HUDEP-2 (cell line): Measurements from ENCODE around the gene IGFL4.

Experiments
- DNase-seq, 76 experiments: peaks; one replicate each; lab custom pipeline; 2025; ENCODE audit not compliant: unreplicated experiment in 76 of 76; lab: John Stamatoyannopoulos, UW

The IGFL4 gene

GRCh38 chr19:45995715-45996385 is 45.0 kb downstream of the IGFL4 start:
- peak in 24 of 76 experiments; percentile 7 to 64 (median 36) for DNase-seq

- peak in 75 of 76 experiments; percentile 88 to 100 (median 100) for DNase-seq
Observed at GRCh38 chr19:45994998-45995714, 45.6 kb downstream of the IGFL4 start, which contains the start of gene CCDC61. CCDC61 (plus strand) TSS chr19:45995467; CDS start chr19:46003019, 7,552 bp downstream.

- DNase-seq: peak in 1 of 76 experiments; percentile 43
Observed at GRCh38 chr19:45994456-45994997, 46.3 kb downstream of the IGFL4 start.

DNA sequence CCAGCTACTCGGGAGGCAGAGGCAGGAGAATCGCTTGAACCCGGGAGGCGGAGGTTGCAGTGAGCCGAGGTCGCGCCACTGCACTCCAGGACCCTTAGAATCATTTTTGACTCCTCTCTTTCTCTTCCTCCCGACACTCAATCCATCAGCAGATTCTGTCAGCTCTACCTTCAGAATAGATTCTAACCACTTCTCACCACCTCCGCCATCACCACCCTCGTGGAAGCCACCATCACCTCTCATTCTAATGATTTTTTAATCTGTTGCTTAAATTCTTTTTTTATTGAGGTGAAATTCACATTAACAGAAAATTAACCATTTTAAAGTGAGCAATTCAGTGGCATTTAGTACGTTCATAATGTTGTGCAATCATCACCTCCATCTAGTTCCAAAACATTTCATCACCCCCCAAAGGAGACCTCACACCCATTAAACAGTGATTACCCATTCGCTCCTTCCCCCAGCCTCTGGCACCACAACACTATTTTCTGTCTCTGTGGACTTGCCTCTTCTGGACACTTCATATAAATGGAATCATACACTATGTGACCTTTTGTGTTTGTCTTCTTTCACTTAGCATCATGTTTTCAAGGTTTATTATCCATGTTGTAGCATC is 50.6 kb downstream of the IGFL4 start:
- DNase-seq: no peak
